BLaER1 (cell line): ENCODE measurements around the gene CTDSPL2.
"Not testable (repeated sequence)": the region's sequence is repeated elsewhere in the genome, so short reads cannot be mapped to it uniquely, and the experiment has no call there.

Experiments used
- H3K27ac ChIP-seq: shearing (Covaris generic); formaldehyde crosslinking; 2 replicates; pipeline ENCODE4 v1.8.1; 2022
- H3K27me3 ChIP-seq: shearing (Covaris generic); formaldehyde crosslinking; 2 replicates; pipeline ENCODE4 v1.8.1; 2022
- H3K36me3 ChIP-seq: shearing (Covaris generic); formaldehyde crosslinking; 2 replicates; pipeline ENCODE4 v1.8.1; 2022
- H3K4me1 ChIP-seq: shearing (Covaris generic); formaldehyde crosslinking; 2 replicates; pipeline ENCODE4 v1.8.1; 2022
- H3K4me2 ChIP-seq: shearing (Covaris generic); formaldehyde crosslinking; 2 replicates; pipeline ENCODE4 v1.8.1; 2022
- H3K4me3 ChIP-seq: shearing (Covaris generic); formaldehyde crosslinking; 2 replicates; pipeline ENCODE4 v1.8.1; 2022
- H3K9ac ChIP-seq: shearing (Covaris generic); formaldehyde crosslinking; 2 replicates; pipeline ENCODE4 v1.8.1; 2022
- H3K9me3 ChIP-seq: shearing (Covaris generic); formaldehyde crosslinking; 2 replicates; pipeline ENCODE4 v1.8.1; 2022
- H4K20me1 ChIP-seq: shearing (Covaris generic); formaldehyde crosslinking; 2 replicates; pipeline ENCODE4 v1.8.1; 2022
- Cebpa-rat ChIP-seq: shearing (Covaris generic); IDR thresholded peaks from 2 replicates; pipeline ENCODE4 v1.8.1; 2022

The CTDSPL2 gene

GRCh38 chr15:44438402-44438801 is 11.0 kb downstream of the CTDSPL2 start:
- Histone ChIP-seq H3K4me2 (no peak overlapping the region), H3K4me1 (no peaks in the 10 kb centered on the region), H4K20me1 (peaks cover 100% of the 10 kb centered on the region), H3K27ac (no peak overlapping the region), H3K27me3 (no peaks in the 10 kb centered on the region), H3K4me3 (no peak overlapping the region), H3K9ac (no peak overlapping the region), H3K9me3 (peaks cover 49% of the 10 kb centered on the region), H3K36me3 (peaks cover 70% of the 10 kb centered on the region)
- no peak for TF ChIP-seq Cebpa-rat

- no peaks in the 10 kb centered on the region for H3K27me3 ChIP-seq
- peaks cover 67% of the 10 kb centered on the region for H3K36me3 ChIP-seq
- H3K9ac ChIP-seq, result no peak overlapping the region
- no peak overlapping the region for H3K4me3 ChIP-seq
- no peaks in the 10 kb centered on the region for H3K4me1 ChIP-seq
- H3K4me2 ChIP-seq, result no peak overlapping the region
- peaks cover 100% of the 10 kb centered on the region for H4K20me1 ChIP-seq
- peaks cover 48% of the 10 kb centered on the region for H3K9me3 ChIP-seq
- no peak overlapping the region for H3K27ac ChIP-seq
- TF ChIP-seq Cebpa-rat, result no peak
Measured at GRCh38 chr15:44441095-44441501, 13.7 kb downstream of the CTDSPL2 start.

GRCh38 chr15:44443515-44443914 is 16.1 kb downstream of the CTDSPL2 start:
- Histone ChIP-seq H3K4me2 (no peak overlapping the region), H3K4me1 (no peaks in the 10 kb centered on the region), H3K27me3 (no peaks in the 10 kb centered on the region), H3K9me3 (peaks cover 48% of the 10 kb centered on the region), H3K27ac (no peak overlapping the region), H4K20me1 (peaks cover 100% of the 10 kb centered on the region), H3K4me3 (no peak overlapping the region), H3K36me3 (peaks cover 82% of the 10 kb centered on the region), H3K9ac (no peak overlapping the region)
- TF ChIP-seq Cebpa-rat, result no peak

GRCh38 chr15:44447772-44448376 is 20.4 kb downstream of the CTDSPL2 start:
- TF ChIP-seq Cebpa-rat, result no peak
- no peak overlapping the region for H3K27ac ChIP-seq
- no peaks in the 10 kb centered on the region for H3K4me1 ChIP-seq
- no peaks in the 10 kb centered on the region for H3K27me3 ChIP-seq
- H3K9ac ChIP-seq, result no peak overlapping the region
- peaks cover 96% of the 10 kb centered on the region for H4K20me1 ChIP-seq
- no peak overlapping the region for H3K4me2 ChIP-seq
- H3K36me3 ChIP-seq, result peaks cover 69% of the 10 kb centered on the region
- H3K4me3 ChIP-seq, result no peak overlapping the region
- peaks cover 16% of the 10 kb centered on the region for H3K9me3 ChIP-seq

GRCh38 chr15:44450172-44450571 is 22.7 kb downstream of the CTDSPL2 start:
- H3K9ac ChIP-seq, result no peak overlapping the region
- H4K20me1 ChIP-seq, result peaks cover 73% of the 10 kb centered on the region
- H3K27ac ChIP-seq, result no peak overlapping the region
- peaks cover 50% of the 10 kb centered on the region for H3K36me3 ChIP-seq
- no peak overlapping the region for H3K4me2 ChIP-seq
- no peaks in the 10 kb centered on the region for H3K4me1 ChIP-seq
- no peaks in the 10 kb centered on the region for H3K27me3 ChIP-seq
- no peak overlapping the region for H3K4me3 ChIP-seq
- H3K9me3 ChIP-seq, result peaks cover 9% of the 10 kb centered on the region
- TF ChIP-seq Cebpa-rat, result no peak

- H3K27me3 ChIP-seq, H3K4me2 ChIP-seq, H3K4me3 ChIP-seq, H3K4me1 ChIP-seq, H3K9me3 ChIP-seq, H3K9ac ChIP-seq, H3K27ac ChIP-seq: not testable (repeated sequence)
- peaks cover 68% of the 10 kb centered on the region for H4K20me1 ChIP-seq
- H3K36me3 ChIP-seq, result peaks cover 23% of the 10 kb centered on the region
Measured at GRCh38 chr15:44453578-44454283, 26.3 kb downstream of the CTDSPL2 start.

GRCh38 chr15:44458429-44458828 is 31.0 kb downstream of the CTDSPL2 start:
- no peak overlapping the region for H3K4me2 ChIP-seq
- H3K9me3 ChIP-seq, result peaks cover 4% of the 10 kb centered on the region; the same call in 1 of the 2 replicates
- H3K27me3 ChIP-seq, result no peaks in the 10 kb centered on the region
- TF ChIP-seq Cebpa-rat, result no peak
- no peak overlapping the region for H3K4me3 ChIP-seq
- H3K9ac ChIP-seq, result no peak overlapping the region
- H3K27ac ChIP-seq, result no peak overlapping the region
- peaks cover 77% of the 10 kb centered on the region for H4K20me1 ChIP-seq
- H3K36me3 ChIP-seq, result peaks cover 49% of the 10 kb centered on the region
- H3K4me1 ChIP-seq, result no peaks in the 10 kb centered on the region

GRCh38 chr15:44468709-44469385 is 41.4 kb downstream of the CTDSPL2 start:
- Histone ChIP-seq H3K9me3 (peaks cover 24% of the 10 kb centered on the region), H4K20me1 (peaks cover 39% of the 10 kb centered on the region), H3K4me3 (no peak overlapping the region), H3K27me3 (no peaks in the 10 kb centered on the region), H3K27ac (no peak overlapping the region), H3K9ac (no peak overlapping the region), H3K36me3 (peaks cover 90% of the 10 kb centered on the region), H3K4me1 (no peaks in the 10 kb centered on the region), H3K4me2 (no peak overlapping the region)
- no peak for TF ChIP-seq Cebpa-rat

- H3K27me3 ChIP-seq, result no peaks in the 10 kb centered on the region
- H3K27ac ChIP-seq, result no peak overlapping the region
- H3K4me1 ChIP-seq, result no peaks in the 10 kb centered on the region
- TF ChIP-seq Cebpa-rat, result no peak
- H3K36me3 ChIP-seq, result peaks cover 90% of the 10 kb centered on the region
- H3K4me3 ChIP-seq, result no peak overlapping the region
- peaks cover 24% of the 10 kb centered on the region for H3K9me3 ChIP-seq
- peaks cover 46% of the 10 kb centered on the region for H4K20me1 ChIP-seq
- no peak overlapping the region for H3K4me2 ChIP-seq
- H3K9ac ChIP-seq, result no peak overlapping the region
Measured at GRCh38 chr15:44471885-44472455, 44.5 kb downstream of the CTDSPL2 start.

- Histone ChIP-seq H3K27me3 (no peaks in the 10 kb centered on the region), H3K4me2 (no peak overlapping the region), H4K20me1 (peaks cover 72% of the 10 kb centered on the region), H3K9ac (no peak overlapping the region), H3K4me3 (no peak overlapping the region), H3K9me3 (no peaks in the 10 kb centered on the region), H3K36me3 (peaks cover 45% of the 10 kb centered on the region), H3K4me1 (no peaks in the 10 kb centered on the region), H3K27ac (no peak overlapping the region)
- no peak for TF ChIP-seq Cebpa-rat
Measured at GRCh38 chr15:44479343-44479742, 51.9 kb downstream of the CTDSPL2 start.
